SH-SY5Y (cell line): Measurements from ENCODE around the gene SETD9.

ENCODE experiments used
- GATA2 ChIP-seq: IDR thresholded peaks from 2 replicates; pipeline ENCODE4 v1.6.1; 2011; ENCODE audit warnings: mild to moderate bottlenecking, low read depth, low read length
- GATA3 ChIP-seq: IDR thresholded peaks from 2 replicates; pipeline ENCODE4 v1.6.1; 2011; ENCODE audit warnings: low read depth, mild to moderate bottlenecking, low read length, moderate library complexity

- TF ChIP-seq GATA3 = no peak
- TF ChIP-seq GATA2 = no peak
These were observed 16.0 kb upstream of the SETD9 start for GRCh38 chr5:56893251-56893951.
